Common myeloid progenitor, CD34-positive (primary cell): ENCODE data around the gene OPCML.

Experiments used
- CTCF ChIA-PET: fragments of 350-600 bp; sonication (Branson Sonifier 250); formaldehyde crosslinking; loops from one replicate; lab custom pipeline; 2021; ENCODE audit warnings: antibody characterized with exemption; lab: Charles Lee
- POLR2A ChIA-PET: fragments of 350-600 bp; sonication (Branson Sonifier 250); formaldehyde crosslinking; loops from one replicate; lab custom pipeline; 2021; ENCODE audit warnings: antibody characterized with exemption; lab: Charles Lee
- DNase-seq, 3 donors: peaks; one replicate each; pipeline versions ENCODE4 v3.0.0 to v3.0.0-alpha.2; 2013
- H3K27ac ChIP-seq, 2 experiments: 1 replicate in 1 of 2; 2 replicates in 1 of 2; pipeline ENCODE4 v1.7.0; 2013; ENCODE audit warnings: inconsistent platforms in 2 of 2, low read length in 2 of 2, mild to moderate bottlenecking in 2 of 2, low read depth in 1 of 2, moderate library complexity in 1 of 2; ENCODE audit not compliant: severe bottlenecking in 2 of 2, insufficient read depth in 1 of 2, poor library complexity in 1 of 2
- H3K27me3 ChIP-seq, 5 experiments: replicated peaks in 2 of 5; 1 replicate in 3 of 5; 2 replicates in 2 of 5; pipeline versions ENCODE4 v1.6.1 to v1.7.0; 2013; ENCODE audit warnings: low read length in 4 of 5, mild to moderate bottlenecking in 2 of 5, moderate library complexity in 2 of 5, inconsistent platforms in 1 of 5; ENCODE audit not compliant: insufficient read depth in 5 of 5, control insufficient read depth in 4 of 5
- H3K36me3 ChIP-seq, 4 experiments: 1 replicate in 2 of 4; 2 replicates in 2 of 4; pipeline versions ENCODE4 v1.6.1 to v1.7.0; 2013; ENCODE audit warnings: low read length in 3 of 4, control low read depth in 1 of 4, mild to moderate bottlenecking in 1 of 4; ENCODE audit not compliant: control insufficient read depth in 4 of 4, insufficient read depth in 4 of 4
- H3K4me1 ChIP-seq, 4 experiments: 1 replicate in 3 of 4; 2 replicates in 1 of 4; pipeline versions ENCODE4 v1.6.1 to v1.7.1; 2013; ENCODE audit warnings: low read length in 3 of 4, mild to moderate bottlenecking in 3 of 4, control low read depth in 1 of 4, inconsistent platforms in 1 of 4, moderate library complexity in 1 of 4; ENCODE audit not compliant: control insufficient read depth in 4 of 4, insufficient read depth in 4 of 4; ENCODE audit errors: control extremely low read depth in 1 of 4
- H3K4me3 ChIP-seq, 7 experiments: 1 replicate in 4 of 7; 2 replicates in 3 of 7; pipeline versions ENCODE4 v1.5.1 to v1.7.0; 2013; ENCODE audit warnings: mild to moderate bottlenecking in 7 of 7, low read length in 6 of 7, moderate library complexity in 6 of 7, inconsistent platforms in 2 of 7, low read depth in 2 of 7, control low read depth in 1 of 7; ENCODE audit not compliant: insufficient read depth in 4 of 7, control insufficient read depth in 1 of 7; ENCODE audit errors: extremely low read depth in 1 of 7
- H3K9me3 ChIP-seq, 5 experiments: 1 replicate in 4 of 5; 2 replicates in 1 of 5; pipeline versions ENCODE4 v1.6.1 to v1.7.1; 2013; ENCODE audit warnings: low read length in 4 of 5, mild to moderate bottlenecking in 2 of 5, inconsistent platforms in 1 of 5, low read depth in 1 of 5, moderate library complexity in 1 of 5; ENCODE audit not compliant: control insufficient read depth in 4 of 5, insufficient read depth in 2 of 5; ENCODE audit errors: control extremely low read depth in 1 of 5
- WGBS: methylation state at CpG from one replicate; pipeline ENCODE4 v1.1.5; 2013; ENCODE audit not compliant: insufficient coverage; 5-methylcytosine and 5-hydroxymethylcytosine counted together

OPCML gene

GRCh38 chr11:132981131-132981956 is 551.0 kb downstream of the OPCML start:
- WGBS, result 84% methylated on average over 13 of the region's 17 CpGs
- ChIA-PET CTCF (no interaction called here), POLR2A (no interaction called here)
- H3K4me3 ChIP-seq, result no peak overlapping the region
- H3K36me3 ChIP-seq, result no peaks in the 10 kb centered on the region
- no peak for DNase-seq
- no peaks in the 10 kb centered on the region for H3K9me3 ChIP-seq
- no peaks in the 10 kb centered on the region for H3K27me3 ChIP-seq
- H3K4me1 ChIP-seq, result no peaks in the 10 kb centered on the region
- no peak overlapping the region for H3K27ac ChIP-seq

- no peak overlapping the region for H3K4me3 ChIP-seq
- 87% methylated on average over 6 of the region's 8 CpGs for WGBS
- POLR2A ChIA-PET, result no interaction called here
- no peaks in the 10 kb centered on the region for H3K27me3 ChIP-seq
- H3K9me3 ChIP-seq, result no peaks in the 10 kb centered on the region
- DNase-seq, result no peak
- no peaks in the 10 kb centered on the region for H3K36me3 ChIP-seq
- no peaks in the 10 kb centered on the region for H3K4me1 ChIP-seq
- H3K27ac ChIP-seq, result no peak overlapping the region
- CTCF ChIA-PET, result no interaction called here
Observed at GRCh38 chr11:132980670-132981069, 551.6 kb downstream of the OPCML start.

GRCh38 chr11:132977746-132978145 is 554.6 kb downstream of the OPCML start:
- Histone ChIP-seq H3K27ac (no peak overlapping the region), H3K4me3 (no peak overlapping the region), H3K9me3 (no peaks in the 10 kb centered on the region), H3K4me1 (no peaks in the 10 kb centered on the region), H3K27me3 (no peaks in the 10 kb centered on the region), H3K36me3 (no peaks in the 10 kb centered on the region)
- ChIA-PET POLR2A (no interaction called here), CTCF (no interaction called here)
- DNase-seq, result no peak
- WGBS, result 97% methylated on average over 4 of the region's 4 CpGs

GRCh38 chr11:132977241-132977640 is 555.1 kb downstream of the OPCML start:
- CTCF ChIA-PET, result no interaction called here
- no peaks in the 10 kb centered on the region for H3K36me3 ChIP-seq
- H3K4me3 ChIP-seq, result no peak overlapping the region
- H3K27ac ChIP-seq, result no peak overlapping the region
- no peaks in the 10 kb centered on the region for H3K27me3 ChIP-seq
- DNase-seq, result no peak
- H3K4me1 ChIP-seq, result no peaks in the 10 kb centered on the region
- WGBS, result no CpG with 5 or more reads among the region's 2 CpGs
- POLR2A ChIA-PET, result no interaction called here
- no peaks in the 10 kb centered on the region for H3K9me3 ChIP-seq

GRCh38 chr11:132976115-132976514 is 556.2 kb downstream of the OPCML start:
- Histone ChIP-seq H3K36me3 (no peaks in the 10 kb centered on the region), H3K27ac (no peak overlapping the region), H3K9me3 (no peaks in the 10 kb centered on the region), H3K27me3 (no peaks in the 10 kb centered on the region), H3K4me1 (no peaks in the 10 kb centered on the region), H3K4me3 (no peak overlapping the region)
- DNase-seq, result no peak
- 82% methylated on average over 5 of the region's 5 CpGs for WGBS
- CTCF ChIA-PET, result no interaction called here
- POLR2A ChIA-PET, result no interaction called here

GRCh38 chr11:132973686-132974085 is 558.6 kb downstream of the OPCML start:
- ChIA-PET POLR2A (no interaction called here), CTCF (interaction anchor here (0.7 kb wide), 1 partner anchor 8 kb away, joined by 3 read pairs; no protein-coding TSS in a partner anchor)
- no peak for DNase-seq
- no peaks in the 10 kb centered on the region for H3K27me3 ChIP-seq
- no peaks in the 10 kb centered on the region for H3K9me3 ChIP-seq
- no peaks in the 10 kb centered on the region for H3K4me1 ChIP-seq
- H3K36me3 ChIP-seq, result no peaks in the 10 kb centered on the region
- WGBS, result 67% methylated on average over 6 of the region's 6 CpGs
- no peak overlapping the region for H3K27ac ChIP-seq
- H3K4me3 ChIP-seq, result no peak overlapping the region

- H3K9me3 ChIP-seq, result no peaks in the 10 kb centered on the region
- no peaks in the 10 kb centered on the region for H3K27me3 ChIP-seq
- no peaks in the 10 kb centered on the region for H3K36me3 ChIP-seq
- DNase-seq, result no peak
- no peaks in the 10 kb centered on the region for H3K4me1 ChIP-seq
- H3K4me3 ChIP-seq, result no peak overlapping the region
- 59% methylated on average over 3 of the region's 3 CpGs for WGBS
- CTCF ChIA-PET, result no interaction called here
- POLR2A ChIA-PET, result no interaction called here
- H3K27ac ChIP-seq, result no peak overlapping the region
Observed at GRCh38 chr11:132972565-132972964, 559.7 kb downstream of the OPCML start.
